Measurements from ENCODE around the gene AKIRIN1. TPM values are rescaled to one million over a fixed set of nuclear protein-coding genes. Genes with fewer than 3 reads are reported as not detected.
"Not testable (repeated sequence)": the region's sequence is repeated elsewhere in the genome, so short reads cannot be mapped to it uniquely, and the experiment has no call there.

Gene AKIRIN1
- total RNA-seq, 2 experiments from 2014 or later, result 40.0 to 50.4 TPM

- ChIA-PET CTCF (ENCODE audit: unreplicated experiment) (no interaction called here), POLR2A (no interaction called here)
- H3K79me2 ChIP-seq (ENCODE audit: insufficient read depth, low read depth, low read length), result no peaks in the 10 kb centered on the region
- BruUV-seq (replicated peaks), result no TSS peak
- H3K27ac ChIP-seq (ENCODE audit: low read depth, low read length, poor library complexity, severe bottlenecking), result no peak overlapping the region
- H3K4me3 ChIP-seq (ENCODE audit: low read depth, low read length, poor library complexity, severe bottlenecking), result no peak overlapping the region
- no peak overlapping the region for H2AFZ ChIP-seq (ENCODE audit: low read length)
- H3K9me3 ChIP-seq (ENCODE audit: low read length), result no peaks in the 10 kb centered on the region
- no peaks in the 10 kb centered on the region for H3K9me2 ChIP-seq (ENCODE audit: insufficient read depth, low read length)
- peaks cover 11% of the 10 kb centered on the region; the same call in 1 of the 2 replicates for H3K36me3 ChIP-seq (ENCODE audit: insufficient read depth, low read length)
- intact Hi-C loops (cut with micrococcal nuclease; ENCODE audit: unreplicated experiment), result no loop called here
- no peak for DNase-seq (ENCODE audit: low spot score)
- H4K20me1 ChIP-seq (ENCODE audit: insufficient read depth, low read length), result no peaks in the 10 kb centered on the region
- H3K4me1 ChIP-seq (ENCODE audit: insufficient read depth, low read length, poor library complexity, severe bottlenecking), result no peaks in the 10 kb centered on the region
- TF ChIP-seq EZH2phosphoT487 (IDR thresholded peaks at IDR 0.05; ENCODE audit: borderline replicate concordance, low read depth, low read length) (no peak), CTCF (conservative IDR thresholded peaks at IDR 0.05; ENCODE audit: low read length) (no peak)
- H3K4me2 ChIP-seq (ENCODE audit: low read length), result no peak overlapping the region
Observed at GRCh38 chr1:39016604-39017171, 25.6 kb downstream of the AKIRIN1 start.

- Histone ChIP-seq H3K4me1 (ENCODE audit: insufficient read depth, low read length, poor library complexity, severe bottlenecking) (no peaks in the 10 kb centered on the region), H3K4me2 (ENCODE audit: low read length) (no peak overlapping the region), H2AFZ (ENCODE audit: low read length) (no peak overlapping the region), H3K36me3 (ENCODE audit: insufficient read depth, low read length) (peaks cover 5% of the 10 kb centered on the region; the same call in 1 of the 2 replicates), H3K4me3 (ENCODE audit: low read depth, low read length, poor library complexity, severe bottlenecking) (no peak overlapping the region), H4K20me1 (ENCODE audit: insufficient read depth, low read length) (no peaks in the 10 kb centered on the region), H3K9me3 (ENCODE audit: low read length) (no peaks in the 10 kb centered on the region), H3K27ac (ENCODE audit: low read depth, low read length, poor library complexity, severe bottlenecking) (no peak overlapping the region), H3K79me2 (ENCODE audit: insufficient read depth, low read depth, low read length) (no peaks in the 10 kb centered on the region), H3K9me2 (ENCODE audit: insufficient read depth, low read length) (no peaks in the 10 kb centered on the region)
- TF ChIP-seq CTCF (conservative IDR thresholded peaks at IDR 0.05; ENCODE audit: low read length), result no peak
- TF ChIP-seq EZH2phosphoT487 (IDR thresholded peaks at IDR 0.05; ENCODE audit: borderline replicate concordance, low read depth, low read length), result no peak
- ChIA-PET CTCF (ENCODE audit: unreplicated experiment) (no interaction called here), POLR2A (no interaction called here)
- no TSS peak for BruUV-seq (replicated peaks)
- intact Hi-C loops (cut with micrococcal nuclease; ENCODE audit: unreplicated experiment), result no loop called here
- no peak for DNase-seq (ENCODE audit: low spot score)
Observed at GRCh38 chr1:39017266-39017665, 26.2 kb downstream of the AKIRIN1 start.

GRCh38 chr1:39020494-39020893 is 29.4 kb downstream of the AKIRIN1 start:
- BruUV-seq (replicated peaks); H3K27ac ChIP-seq (ENCODE audit: low read depth, low read length, poor library complexity, severe bottlenecking); H3K9me3 ChIP-seq (ENCODE audit: low read length); H3K4me3 ChIP-seq (ENCODE audit: low read depth, low read length, poor library complexity, severe bottlenecking); H2AFZ ChIP-seq (ENCODE audit: low read length); H3K4me1 ChIP-seq (ENCODE audit: insufficient read depth, low read length, poor library complexity, severe bottlenecking); H3K79me2 ChIP-seq (ENCODE audit: insufficient read depth, low read depth, low read length); H3K9me2 ChIP-seq (ENCODE audit: insufficient read depth, low read length); POLR2A ChIA-PET; intact Hi-C loops (cut with micrococcal nuclease; ENCODE audit: unreplicated experiment); CTCF ChIA-PET (ENCODE audit: unreplicated experiment); H3K4me2 ChIP-seq (ENCODE audit: low read length); H4K20me1 ChIP-seq (ENCODE audit: insufficient read depth, low read length); DNase-seq (ENCODE audit: low spot score); H3K36me3 ChIP-seq (ENCODE audit: insufficient read depth, low read length): not testable (repeated sequence)
